Measurements from ENCODE around the gene RWDD1. TPM values are rescaled to one million over a fixed set of nuclear protein-coding genes. Genes with fewer than 3 reads are reported as not detected.

Gene RWDD1
- 39.6 TPM for total RNA-seq

- intact Hi-C loops (cut with DNase I), result loop anchor here (5.0 kb wide), 1 partner anchor 294 kb away; the partner anchor contains the start of gene TSPYL1
- ATAC-seq, result peak; percentile 99
Measured at GRCh38 chr6:116570856-116571682, at the start of gene RWDD1. TSS of gene RWDD1 (plus strand) at chr6:116571504. CDS start at chr6:116571583, 79 bp downstream.

GRCh38 chr6:116522896-116523295 lies 48.4 kb upstream of the RWDD1 start:
- DNase-seq (ENCODE audit: low spot score), result no peak
- no peak for ATAC-seq
- intact Hi-C loops (cut with DNase I), result no loop called here

More at GRCh38 chr6:116570856-116571682, at the start of gene RWDD1:
- peak; percentile 98 for DNase-seq (ENCODE audit: low spot score)

- DNase-seq (ENCODE audit: low spot score), result no peak
- ATAC-seq, result no peak
- intact Hi-C loops (cut with DNase I), result no loop called here
Measured at GRCh38 chr6:116524236-116524635, 47.1 kb upstream of the RWDD1 start.

- intact Hi-C loops (cut with DNase I), result no loop called here
Measured at GRCh38 chr6:116528133-116528532, 43.2 kb upstream of the RWDD1 start.

GRCh38 chr6:116528780-116529179 lies 42.5 kb upstream of the RWDD1 start:
- ATAC-seq (no peak), DNase-seq (ENCODE audit: low spot score) (no peak)
- intact Hi-C loops (cut with DNase I), result no loop called here

More at GRCh38 chr6:116528133-116528532, 43.2 kb upstream of the RWDD1 start:
- ATAC-seq (no peak), DNase-seq (ENCODE audit: low spot score) (no peak)

- DNase-seq (ENCODE audit: low spot score), result no peak
- no peak for ATAC-seq
- intact Hi-C loops (cut with DNase I), result no loop called here
Measured at GRCh38 chr6:116529466-116530290, 41.6 kb upstream of the RWDD1 start.

- ATAC-seq, result no peak
- DNase-seq (ENCODE audit: low spot score), result no peak
- intact Hi-C loops (cut with DNase I), result no loop called here
Measured at GRCh38 chr6:116530436-116530835, 40.9 kb upstream of the RWDD1 start.

- ATAC-seq, result peak; percentile 88
- DNase-seq (ENCODE audit: low spot score), result peak; percentile 78
- intact Hi-C loops (cut with DNase I), result no loop called here
Measured at GRCh38 chr6:116531675-116532570, 39.4 kb upstream of the RWDD1 start.

- ATAC-seq (peak; percentile 31), DNase-seq (ENCODE audit: low spot score) (no peak)
- intact Hi-C loops (cut with DNase I), result no loop called here
Measured at GRCh38 chr6:116533233-116533957, 37.9 kb upstream of the RWDD1 start.

- DNase-seq (ENCODE audit: low spot score) (no peak), ATAC-seq (no peak)
- intact Hi-C loops (cut with DNase I), result no loop called here
Measured at GRCh38 chr6:116535109-116535508, 36.2 kb upstream of the RWDD1 start.

GRCh38 chr6:116536216-116536621 lies 35.1 kb upstream of the RWDD1 start:
- no peak for DNase-seq (ENCODE audit: low spot score)
- ATAC-seq, result peak; percentile 36
- intact Hi-C loops (cut with DNase I), result no loop called here

GRCh38 chr6:116542426-116542825 lies 28.9 kb upstream of the RWDD1 start:
- intact Hi-C loops (cut with DNase I), result no loop called here
- ATAC-seq, result no peak

GRCh38 chr6:116543149-116543548 lies 28.2 kb upstream of the RWDD1 start:
- intact Hi-C loops (cut with DNase I), result no loop called here
- DNase-seq (ENCODE audit: low spot score), result no peak
- no peak for ATAC-seq

More at GRCh38 chr6:116542426-116542825, 28.9 kb upstream of the RWDD1 start:
- DNase-seq (ENCODE audit: low spot score), result no peak

- no peak for DNase-seq (ENCODE audit: low spot score)
- ATAC-seq, result no peak
- intact Hi-C loops (cut with DNase I), result no loop called here
Measured at GRCh38 chr6:116545651-116546050, 25.7 kb upstream of the RWDD1 start, which contains the start of gene TRAPPC3L. TSS of gene TRAPPC3L (minus strand) at chr6:116545684. CDS start at chr6:116545514, 170 bp downstream.

GRCh38 chr6:116547358-116547757 lies 23.9 kb upstream of the RWDD1 start:
- DNase-seq (ENCODE audit: low spot score) (no peak), ATAC-seq (no peak)
- intact Hi-C loops (cut with DNase I), result no loop called here

- DNase-seq (ENCODE audit: low spot score) (no peak), ATAC-seq (no peak)
- intact Hi-C loops (cut with DNase I), result no loop called here
Measured at GRCh38 chr6:116550796-116551195, 20.5 kb upstream of the RWDD1 start.

- ATAC-seq, result no peak
- intact Hi-C loops (cut with DNase I), result no loop called here
Measured at GRCh38 chr6:116553451-116553850, 17.9 kb upstream of the RWDD1 start, which contains the start of gene CALHM4. TSS of gene CALHM4 (plus strand) at chr6:116553751. CDS start at chr6:116553794, 43 bp downstream.

GRCh38 chr6:116556065-116556464 lies 15.2 kb upstream of the RWDD1 start:
- intact Hi-C loops (cut with DNase I), result no loop called here
- no peak for ATAC-seq

More at GRCh38 chr6:116553451-116553850, 17.9 kb upstream of the RWDD1 start, which contains the start of gene CALHM4:
- no peak for DNase-seq (ENCODE audit: low spot score)

More at GRCh38 chr6:116556065-116556464, 15.2 kb upstream of the RWDD1 start:
- no peak for DNase-seq (ENCODE audit: low spot score)
